Measurements from ENCODE around the gene LHFPL2. TPM values are rescaled to one million over a fixed set of nuclear protein-coding genes. Genes with fewer than 3 reads are reported as not detected.

Gene LHFPL2
- total and polyA plus RNA-seq, 10 donors, result 4.8 to 14.6 (median 9.3) TPM

- Histone ChIP-seq H3K27ac (no peak overlapping the region), H3K36me3 (no peaks in the 10 kb centered on the region), H3K9me3 (no peaks in the 10 kb centered on the region), H3K27me3 (replicated peaks in 1 of 7) (no peaks in the 10 kb centered on the region), H3K4me3 (no peak overlapping the region), H3K4me1 (no peaks in the 10 kb centered on the region)
- TF ChIP-seq POLR2AphosphoS5 (IDR thresholded peaks at IDR 0.05) (no peak), POLR2A (IDR thresholded peaks at IDR 0.05) (no peak)
- TF ChIP-seq, protein P1, sequence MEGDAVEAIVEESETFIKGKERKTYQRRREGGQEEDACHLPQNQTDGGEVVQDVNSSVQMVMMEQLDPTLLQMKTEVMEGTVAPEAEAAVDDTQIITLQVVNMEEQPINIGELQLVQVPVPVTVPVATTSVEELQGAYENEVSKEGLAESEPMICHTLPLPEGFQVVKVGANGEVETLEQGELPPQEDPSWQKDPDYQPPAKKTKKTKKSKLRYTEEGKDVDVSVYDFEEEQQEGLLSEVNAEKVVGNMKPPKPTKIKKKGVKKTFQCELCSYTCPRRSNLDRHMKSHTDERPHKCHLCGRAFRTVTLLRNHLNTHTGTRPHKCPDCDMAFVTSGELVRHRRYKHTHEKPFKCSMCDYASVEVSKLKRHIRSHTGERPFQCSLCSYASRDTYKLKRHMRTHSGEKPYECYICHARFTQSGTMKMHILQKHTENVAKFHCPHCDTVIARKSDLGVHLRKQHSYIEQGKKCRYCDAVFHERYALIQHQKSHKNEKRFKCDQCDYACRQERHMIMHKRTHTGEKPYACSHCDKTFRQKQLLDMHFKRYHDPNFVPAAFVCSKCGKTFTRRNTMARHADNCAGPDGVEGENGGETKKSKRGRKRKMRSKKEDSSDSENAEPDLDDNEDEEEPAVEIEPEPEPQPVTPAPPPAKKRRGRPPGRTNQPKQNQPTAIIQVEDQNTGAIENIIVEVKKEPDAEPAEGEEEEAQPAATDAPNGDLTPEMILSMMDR (IDR thresholded peaks at IDR 0.05 in 8 of 11, conservative IDR thresholded peaks at IDR 0.05 in 3 of 11), result no peak
- WGBS, 5 donors, result 87 to 96% (median 90%) methylated on average over 7 of the region's 7 CpGs
- intact Hi-C loops (cut with DNase I; ENCODE audit: low total_unique reads), result no loop called here
- no peak for DNase-seq
Measured at GRCh38 chr5:78610163-78610583, 38.4 kb downstream of the LHFPL2 start.

GRCh38 chr5:78607864-78608263 lies 40.7 kb downstream of the LHFPL2 start:
- no peaks in the 10 kb centered on the region for H3K36me3 ChIP-seq
- H3K27ac ChIP-seq, result no peak overlapping the region
- no peaks in the 10 kb centered on the region for H3K9me3 ChIP-seq
- H3K4me3 ChIP-seq, result no peak overlapping the region
- no peak for DNase-seq
- H3K4me1 ChIP-seq, result no peaks in the 10 kb centered on the region
- no peaks in the 10 kb centered on the region for H3K27me3 ChIP-seq (replicated peaks in 1 of 7)
- intact Hi-C loops (cut with DNase I; ENCODE audit: low total_unique reads), result no loop called here
- TF ChIP-seq, protein P1 (IDR thresholded peaks at IDR 0.05 in 8 of 11, conservative IDR thresholded peaks at IDR 0.05 in 3 of 11), result no peak
- TF ChIP-seq POLR2AphosphoS5 (IDR thresholded peaks at IDR 0.05) (no peak), POLR2A (IDR thresholded peaks at IDR 0.05) (no peak)

GRCh38 chr5:78606241-78606640 lies 42.3 kb downstream of the LHFPL2 start:
- intact Hi-C loops (cut with DNase I; ENCODE audit: low total_unique reads), result no loop called here
- Histone ChIP-seq H3K27me3 (replicated peaks in 1 of 7) (no peaks in the 10 kb centered on the region), H3K9me3 (no peaks in the 10 kb centered on the region), H3K27ac (no peak overlapping the region), H3K4me1 (no peaks in the 10 kb centered on the region), H3K36me3 (no peaks in the 10 kb centered on the region), H3K4me3 (no peak overlapping the region)
- WGBS, 5 donors, result 83 to 94% (median 92%) methylated on average over 4 of the region's 4 CpGs
- TF ChIP-seq, protein P1 (IDR thresholded peaks at IDR 0.05 in 8 of 11, conservative IDR thresholded peaks at IDR 0.05 in 3 of 11), result no peak
- TF ChIP-seq POLR2A (IDR thresholded peaks at IDR 0.05), result no peak
- TF ChIP-seq POLR2AphosphoS5 (IDR thresholded peaks at IDR 0.05), result no peak
- no peak for DNase-seq

DNA sequence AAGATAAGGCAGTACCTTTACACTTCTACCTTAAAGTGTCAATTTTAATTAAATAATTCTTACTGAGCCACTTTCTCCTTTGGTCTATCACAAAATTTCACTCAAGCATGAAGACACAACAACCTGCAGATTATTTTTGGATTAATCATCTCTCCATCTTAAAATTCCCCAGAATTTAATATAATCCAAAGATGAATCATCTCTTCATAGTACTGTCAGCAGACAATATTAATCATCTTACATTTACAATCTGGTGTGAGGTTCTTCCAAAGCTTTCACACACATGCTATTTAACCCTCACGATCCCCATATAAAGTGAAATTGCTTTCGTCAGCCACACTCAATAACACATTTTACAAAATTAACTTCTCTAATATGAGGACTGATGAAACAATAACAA lies 43.0 kb downstream of the LHFPL2 start:
- Histone ChIP-seq H3K27me3 (replicated peaks in 1 of 7) (no peaks in the 10 kb centered on the region), H3K9me3 (no peaks in the 10 kb centered on the region), H3K4me1 (no peaks in the 10 kb centered on the region), H3K27ac (no peak overlapping the region), H3K4me3 (no peak overlapping the region), H3K36me3 (no peaks in the 10 kb centered on the region)
- TF ChIP-seq, protein P1 (IDR thresholded peaks at IDR 0.05 in 8 of 11, conservative IDR thresholded peaks at IDR 0.05 in 3 of 11), result no peak
- no peak for TF ChIP-seq POLR2A (IDR thresholded peaks at IDR 0.05)
- no peak for TF ChIP-seq POLR2AphosphoS5 (IDR thresholded peaks at IDR 0.05)
- no peak for DNase-seq
- 91 to 97% (median 95%) methylated on average over 2 of the region's 2 CpGs for WGBS, 5 donors
- intact Hi-C loops (cut with DNase I; ENCODE audit: low total_unique reads), result no loop called here

All from spleen (tissue), 11 donors.